SK-N-MC (cell line): ENCODE results near the gene ZC3H12C.

ENCODE experiments used
- DNase-seq: peaks from one replicate; pipeline ENCODE4 v3.0.0-alpha.2; 2011; ENCODE audit warnings: low read depth, low spot score
- H3K27ac ChIP-seq: fragments of 200-600 bp; sonication (generic); 2 replicates; pipeline ENCODE4 v1.5.1; 2016; ENCODE audit warnings: mixed run types
- H3K36me3 ChIP-seq: fragments of 200-600 bp; sonication (generic); 2 replicates; pipeline ENCODE4 v1.6.1; 2017; ENCODE audit warnings: antibody characterized with exemption, low read length, mixed read lengths; ENCODE audit not compliant: insufficient read depth
- H3K4me3 ChIP-seq: fragments of 200-600 bp; sonication (generic); 2 replicates; pipeline ENCODE4 v1.5.1; 2016
- H3K9ac ChIP-seq: fragments of 200-600 bp; sonication (generic); 2 replicates; pipeline ENCODE4 v1.8.0; 2017; ENCODE audit warnings: mixed run types, mixed read lengths; ENCODE audit not compliant: insufficient read length
- H3K9me3 ChIP-seq: fragments of 200-600 bp; sonication (generic); 2 replicates; pipeline ENCODE4 v1.6.1; 2017; ENCODE audit warnings: low read depth, mild to moderate bottlenecking, antibody characterized with exemption, low read length, moderate library complexity, mixed read lengths
- EZH2 ChIP-seq: fragments of 200-600 bp; sonication (generic); IDR thresholded peaks from one replicate; pipeline ENCODE4 v1.6.1; 2017; ENCODE audit warnings: antibody characterized with exemption
- FOXP2 ChIP-seq: optimal IDR thresholded peaks from 2 replicates; pipeline ENCODE3; 2011; ENCODE audit warnings: mild to moderate bottlenecking, moderate library complexity; ENCODE audit not compliant: insufficient read depth; ENCODE audit errors: extremely low read length, control extremely low read depth
- POLR2AphosphoS5 ChIP-seq: IDR thresholded peaks from 2 replicates; pipeline ENCODE4 v1.6.1; 2012; ENCODE audit warnings: mild to moderate bottlenecking, low read depth, low read length, borderline replicate concordance

The ZC3H12C gene

DNA sequence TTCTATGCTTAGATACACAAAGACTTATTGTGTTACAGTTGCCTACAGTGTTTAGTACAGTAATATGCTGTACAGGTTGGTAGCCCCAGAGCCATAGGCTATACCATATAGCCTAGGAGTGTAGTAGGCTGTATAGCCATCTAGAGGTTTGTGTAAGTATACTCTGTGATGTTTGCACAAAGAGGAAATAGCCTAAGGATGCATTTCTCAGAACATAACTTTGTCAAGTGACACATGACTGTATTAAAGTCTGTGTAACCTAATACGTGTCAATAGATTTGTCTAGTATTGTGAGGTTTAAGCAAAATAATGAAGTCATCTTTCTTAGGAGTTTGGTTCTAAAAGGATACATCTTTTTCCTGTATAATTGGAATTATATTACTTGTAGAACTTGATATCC lies 5.5 kb downstream of the ZC3H12C start:
- no peak for DNase-seq

DNA sequence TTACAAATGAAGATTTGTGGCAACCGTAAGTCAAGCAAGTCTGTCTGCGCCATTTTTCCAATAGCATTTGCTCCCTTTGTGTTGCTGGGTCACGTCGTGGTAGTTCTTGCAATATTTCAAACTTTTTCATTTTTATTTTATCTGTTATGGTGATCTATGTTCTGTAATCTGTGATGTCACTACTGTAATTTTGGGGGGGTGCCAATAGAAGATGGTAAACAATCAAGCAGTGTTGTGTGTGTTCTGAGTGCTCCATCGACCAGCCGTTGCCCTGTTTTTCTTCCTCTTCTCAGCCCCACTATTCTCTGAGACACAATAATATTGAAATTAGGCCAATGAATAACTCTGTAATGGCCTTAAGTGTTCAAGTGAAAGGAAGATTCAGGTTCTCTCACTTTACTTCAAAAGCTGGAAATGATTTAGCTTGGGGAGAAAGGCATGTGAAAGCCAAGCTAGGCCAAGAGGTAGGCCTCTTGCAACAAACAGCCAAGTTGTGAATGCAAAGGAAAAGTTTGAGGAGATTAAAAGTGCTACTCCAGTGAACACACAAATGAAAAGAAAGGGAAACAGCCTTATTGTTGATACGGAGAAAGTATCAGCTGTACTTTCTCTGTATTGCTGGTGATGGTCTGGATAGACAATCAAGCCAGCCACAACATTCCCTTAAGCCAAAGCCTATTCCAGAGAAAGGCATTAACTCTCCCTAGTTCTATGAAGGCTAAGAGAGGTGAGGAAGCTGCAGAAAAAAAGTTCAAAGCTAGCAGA lies 7.5 kb downstream of the ZC3H12C start:
- Histone ChIP-seq H3K9me3 (no peaks in the 10 kb centered on the region), H3K9ac (no peak overlapping the region), H3K27ac (peak overlapping the region; percentile 16; the same call in 1 of the 2 replicates), H3K36me3 (peaks cover 7% of the 10 kb centered on the region), H3K4me3 (no peak overlapping the region)
- TF ChIP-seq FOXP2 (no peak), EZH2 (no peak), POLR2AphosphoS5 (no peak)
- no peak for DNase-seq

More for the DNA sequence above, 5.5 kb downstream of the ZC3H12C start:
- H3K36me3 ChIP-seq, result peaks cover 7% of the 10 kb centered on the region
- no peaks in the 10 kb centered on the region for H3K9me3 ChIP-seq
- TF ChIP-seq FOXP2 (no peak), EZH2 (no peak), POLR2AphosphoS5 (no peak)
- H3K4me3 ChIP-seq, result no peak overlapping the region
- H3K27ac ChIP-seq, result no peak overlapping the region
- H3K9ac ChIP-seq, result no peak overlapping the region

DNA sequence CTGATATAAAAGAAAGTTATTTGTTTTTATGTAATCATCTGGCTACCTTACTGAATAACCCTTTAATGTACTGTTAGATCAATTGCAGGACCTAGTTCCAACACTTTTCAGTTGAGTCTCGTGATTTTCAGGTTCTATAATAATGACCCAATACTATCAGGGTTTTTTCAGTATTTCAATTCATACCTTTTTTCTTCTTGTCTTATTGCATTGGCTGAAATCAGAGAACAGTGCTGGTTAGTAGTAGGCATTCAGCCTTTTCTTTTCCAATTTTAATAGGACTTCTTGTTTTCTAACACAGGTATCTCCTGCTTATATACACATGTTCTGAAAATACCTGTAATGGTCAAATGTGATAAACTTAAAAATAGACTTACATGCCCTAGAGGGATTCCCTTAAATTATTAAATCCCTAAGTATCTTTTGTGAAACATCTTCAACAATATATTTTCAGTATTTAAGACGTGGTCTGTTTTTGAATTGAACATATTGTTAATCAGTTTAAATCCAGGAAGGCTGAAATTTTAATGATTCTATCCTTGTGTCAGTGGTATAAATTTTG lies 13.6 kb downstream of the ZC3H12C start:
- Histone ChIP-seq H3K9ac (no peak overlapping the region), H3K4me3 (no peak overlapping the region), H3K27ac (no peak overlapping the region), H3K36me3 (peaks cover under 1% of the 10 kb centered on the region; the same call in 1 of the 2 replicates), H3K9me3 (peaks cover 6% of the 10 kb centered on the region; the same call in 1 of the 2 replicates)
- DNase-seq, result no peak
- TF ChIP-seq POLR2AphosphoS5 (no peak), FOXP2 (no peak), EZH2 (no peak)

DNA sequence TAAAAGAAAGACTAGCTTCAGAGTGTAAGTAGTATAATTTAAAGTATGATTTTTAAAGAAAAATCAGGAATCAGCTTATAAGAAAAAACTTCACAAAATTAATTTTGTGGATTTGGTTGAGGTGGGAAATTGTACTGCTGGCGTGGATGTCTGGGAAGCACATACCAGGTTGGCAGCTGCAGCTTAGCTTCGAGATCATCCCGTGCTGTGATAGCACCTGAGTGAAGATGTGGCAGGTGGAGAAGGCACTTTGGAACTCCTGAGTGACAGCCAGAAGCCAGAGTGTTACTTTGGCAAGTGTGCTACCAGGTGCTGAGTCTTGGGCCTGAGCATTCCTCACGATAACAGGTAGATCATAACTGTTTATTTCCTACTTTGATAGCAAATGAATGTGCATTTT lies 17.7 kb downstream of the ZC3H12C start:
- Histone ChIP-seq H3K9me3 (peaks cover 6% of the 10 kb centered on the region; the same call in 1 of the 2 replicates), H3K27ac (no peak overlapping the region), H3K9ac (no peak overlapping the region), H3K4me3 (no peak overlapping the region), H3K36me3 (no peaks in the 10 kb centered on the region)
- DNase-seq, result no peak
- TF ChIP-seq EZH2 (no peak), POLR2AphosphoS5 (no peak)

DNA sequence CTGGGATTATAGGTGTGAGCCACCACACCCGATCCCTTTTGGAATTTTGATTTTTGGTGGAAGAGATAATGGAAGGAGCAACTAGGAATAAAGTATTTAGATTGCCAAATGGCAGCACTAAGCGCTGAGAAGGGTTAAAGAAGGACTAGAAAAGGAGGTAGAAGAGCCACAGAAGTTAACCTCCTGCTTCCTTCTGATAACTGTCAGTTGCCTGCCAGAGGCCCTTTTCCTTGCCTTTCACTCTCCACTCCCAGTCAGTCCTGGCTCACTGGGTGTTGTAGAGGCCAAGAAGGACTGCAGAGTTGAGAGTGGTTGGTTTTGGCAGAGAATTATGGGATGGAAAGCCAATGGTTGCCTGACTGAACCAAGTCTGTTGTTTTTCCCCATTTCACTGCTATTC lies 19.3 kb downstream of the ZC3H12C start:
- DNase-seq, result no peak
- no peak overlapping the region for H3K9ac ChIP-seq
- no peak for TF ChIP-seq POLR2AphosphoS5
- no peak for TF ChIP-seq EZH2
- TF ChIP-seq FOXP2, result no peak
- no peak overlapping the region for H3K4me3 ChIP-seq
- H3K36me3 ChIP-seq, result no peaks in the 10 kb centered on the region
- no peaks in the 10 kb centered on the region for H3K9me3 ChIP-seq
- H3K27ac ChIP-seq, result no peak overlapping the region

DNA sequence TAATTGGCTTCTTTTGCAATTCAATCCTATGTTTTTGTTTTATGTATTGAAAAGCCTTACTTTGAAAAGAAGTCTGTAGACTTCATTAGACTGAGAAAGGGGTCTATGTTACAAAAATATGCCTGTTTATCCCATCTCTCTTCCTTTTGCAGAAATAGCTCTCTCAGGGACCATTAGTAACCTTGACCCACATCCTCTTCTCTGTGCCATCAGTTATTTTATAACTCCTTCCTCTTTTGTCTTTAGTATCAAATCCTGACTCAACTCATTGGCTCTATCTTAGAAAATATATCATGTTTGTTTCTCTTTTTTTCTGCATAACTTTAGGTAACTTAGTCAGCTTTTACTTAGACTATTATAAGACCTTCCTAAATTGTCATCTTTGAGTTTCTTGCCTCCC lies 20.3 kb downstream of the ZC3H12C start:
- no peak overlapping the region for H3K27ac ChIP-seq
- no peak for DNase-seq
- no peak overlapping the region for H3K4me3 ChIP-seq
- TF ChIP-seq FOXP2 (no peak), EZH2 (no peak), POLR2AphosphoS5 (no peak)
- H3K36me3 ChIP-seq, result no peaks in the 10 kb centered on the region
- no peaks in the 10 kb centered on the region for H3K9me3 ChIP-seq
- H3K9ac ChIP-seq, result no peak overlapping the region

DNA sequence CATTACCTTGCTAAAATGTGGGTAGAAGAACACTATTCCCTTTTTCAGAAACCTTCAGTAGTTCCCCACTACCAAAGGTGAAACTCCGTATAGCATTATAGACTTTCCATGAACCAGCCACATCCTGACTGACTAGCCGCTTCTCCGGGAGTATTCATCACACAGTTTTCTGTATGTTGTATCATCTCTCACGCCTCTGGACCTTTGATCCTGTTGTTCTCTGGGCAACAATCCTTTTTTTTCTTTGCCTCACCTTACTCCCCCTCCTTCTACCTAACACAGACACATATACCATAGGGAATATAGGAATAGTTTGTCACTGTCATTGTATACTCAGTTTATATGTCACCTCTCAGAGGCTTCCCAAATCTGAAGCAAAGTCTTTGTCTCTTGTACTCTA lies 20.8 kb downstream of the ZC3H12C start:
- no peak for DNase-seq
- Histone ChIP-seq H3K9me3 (no peaks in the 10 kb centered on the region), H3K36me3 (no peaks in the 10 kb centered on the region), H3K27ac (no peak overlapping the region), H3K9ac (no peak overlapping the region), H3K4me3 (no peak overlapping the region)
- TF ChIP-seq POLR2AphosphoS5 (no peak), EZH2 (no peak), FOXP2 (no peak)

DNA sequence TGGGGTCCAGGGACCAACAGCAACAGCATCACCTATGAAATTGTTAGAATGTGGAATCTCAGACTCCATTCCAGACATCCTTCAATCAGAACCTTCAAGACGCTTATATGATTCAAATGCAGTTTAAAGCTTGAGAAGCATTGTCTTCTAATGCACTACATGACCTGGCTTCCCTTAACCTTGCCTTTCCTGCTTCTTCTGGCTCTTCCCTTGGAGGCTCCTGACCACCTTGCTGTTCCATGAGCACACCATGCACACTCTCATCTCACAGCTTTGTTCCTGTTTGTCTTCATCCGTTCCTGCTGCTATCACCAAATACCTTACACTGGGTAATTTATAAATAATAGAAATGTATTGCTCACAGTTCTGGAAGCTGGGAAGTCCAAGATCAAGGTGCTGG lies 26.1 kb downstream of the ZC3H12C start:
- no peak overlapping the region for H3K27ac ChIP-seq
- DNase-seq, result no peak
- no peak overlapping the region for H3K4me3 ChIP-seq
- H3K9ac ChIP-seq, result no peak overlapping the region
- TF ChIP-seq EZH2 (no peak), POLR2AphosphoS5 (no peak), FOXP2 (no peak)
- H3K36me3 ChIP-seq, result no peaks in the 10 kb centered on the region
- H3K9me3 ChIP-seq, result no peaks in the 10 kb centered on the region

DNA sequence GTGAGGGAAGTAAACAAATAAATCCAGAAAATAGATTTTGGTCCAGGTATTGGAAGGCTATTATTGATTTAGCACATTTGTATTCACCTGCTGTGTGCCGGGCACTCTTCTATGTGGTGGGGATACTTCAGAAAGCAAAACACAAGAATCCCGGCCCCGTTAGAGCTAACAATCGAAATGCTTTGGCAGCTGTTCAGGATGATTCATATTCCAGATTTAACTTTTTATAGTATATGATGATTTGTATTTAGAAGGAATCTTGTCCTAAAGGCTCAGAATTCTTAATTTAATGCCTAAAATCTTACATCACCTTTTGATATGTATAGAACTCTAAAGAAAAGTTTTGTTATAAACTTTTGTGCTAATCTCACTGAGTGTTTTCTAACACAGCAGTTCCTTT lies 28.0 kb downstream of the ZC3H12C start:
- Histone ChIP-seq H3K27ac (peak overlapping the region; percentile 73), H3K9ac (peak overlapping the region; percentile 29), H3K9me3 (no peaks in the 10 kb centered on the region), H3K4me3 (peak overlapping the region; percentile 32), H3K36me3 (no peaks in the 10 kb centered on the region)
- no peak for TF ChIP-seq FOXP2
- DNase-seq, result no peak
